Pancreas (tissue), 10 donors: ENCODE data around the gene ITPKB. TPM values are rescaled to one million over a fixed set of nuclear protein-coding genes. Genes with fewer than 3 reads are reported as not detected.
A peak's percentile ranks its signal among the peaks of the same experiment; 100 is the strongest.

ENCODE experiments used
- ATAC-seq, 4 donors: fragments of 200-7000 bp; cut with Tn5 transposase; one replicate each; pipeline versions ENCODE4 v1.8.0 to v1.9.1; 2020; ENCODE audit warnings: mild to moderate bottlenecking in 4 of 4, moderate library complexity in 4 of 4
- DNase-seq, 6 donors: peaks; one replicate each; pipeline ENCODE4 v3.0.0-alpha.2; 2020
- FAIRE-seq: peaks from 2 replicates; lab custom pipeline; 2012; peaks lifted over from hg19 to GRCh38; lab: Jason Lieb, UNC
- H3K27ac ChIP-seq, 4 donors: fragments of 200-600 bp; sonication (generic); 1 replicate in 3 of 4; 2 replicates in 1 of 4; pipeline versions ENCODE4 v1.5.0 to v1.8.0; 2020
- H3K27me3 ChIP-seq, 4 donors: fragments of 200-600 bp; one replicate each; pipeline ENCODE4 v1.8.0; 2021
- H3K36me3 ChIP-seq, 3 donors: fragments of 200-600 bp; sonication (generic) in 1 of 3; one replicate each; pipeline versions ENCODE4 v1.5.0 to v1.8.0; 2020 to 2021
- H3K4me1 ChIP-seq, 3 donors: fragments of 200-600 bp; one replicate each; pipeline ENCODE4 v1.8.0; 2021
- H3K4me3 ChIP-seq, 4 donors: fragments of 200-600 bp; sonication (generic) in 2 of 4; one replicate each; pipeline versions ENCODE4 v1.5.0 to v1.8.0; 2020 to 2021
- H3K9me3 ChIP-seq, 4 donors: fragments of 200-600 bp; one replicate each; pipeline ENCODE4 v1.8.0; 2021
- WGBS, 2 donors: extraction: QIAGEN DNeasy Blood & Tissue Kit; methylation state at CpG; one replicate each; pipeline ENCODE4 v1.1.7; 2013; 5-methylcytosine and 5-hydroxymethylcytosine counted together
- intact Hi-C, 3 donors: fragments of 100-400 bp; cut with DNase I; formaldehyde crosslinking; loops; one replicate each; pipeline versions ENCODE4 v1.11.1 to v1.14.2; 2022
- polyA plus RNA-seq, 2 donors: library from polyadenylated mRNA; stranded (reverse); fragments of 200-250 nt; gene quantifications; one replicate each; pipeline ENCODE4 v1.2.3, GENCODE V29; 2013
- total RNA-seq, 6 donors: library from RNA; stranded (reverse); fragmentation: NEBNext Ultra II Directional in 4 of 6; extraction: Animal tissue kit (Norgen Biotek cat#: 25700) in 4 of 6; gene quantifications; one replicate each; pipeline versions ENCODE4 v1.2.1 to v1.2.4, GENCODE V29; 2021 to 2023
- TF ChIP-seq, protein P1 (sequence below), 4 donors: fragments of 200-600 bp; sonication (generic) in 3 of 4; IDR thresholded peaks; one replicate each; pipeline versions ENCODE4 v1.5.0 to v1.8.0; 2021; ENCODE audit warnings: antibody characterized with exemption in 4 of 4
- donor health status: healthy with polysubstance abuse.
- donor health status: DM: no; HTN: no; CAD: no; lungs with moderate emphysema.
- donor health status: DM: no; HTN: no; CAD: no.
- donor health status: control.
- donor health status: control.
- donor health status: Bipolar disorder and iron deficiency.
- donor health status: DM: yes; HTN: yes; CAD: no.
- donor health status: DM: no; HTN: no; CAD: no.
- donor health status: DM: no; HTN: no; CAD: no.
- donor health status: DM: yes; HTN: yes; CAD: no.

The ITPKB gene
- total and polyA plus RNA-seq, 8 donors, result 3.8 to 13.9 (median 5.5) TPM

DNA sequence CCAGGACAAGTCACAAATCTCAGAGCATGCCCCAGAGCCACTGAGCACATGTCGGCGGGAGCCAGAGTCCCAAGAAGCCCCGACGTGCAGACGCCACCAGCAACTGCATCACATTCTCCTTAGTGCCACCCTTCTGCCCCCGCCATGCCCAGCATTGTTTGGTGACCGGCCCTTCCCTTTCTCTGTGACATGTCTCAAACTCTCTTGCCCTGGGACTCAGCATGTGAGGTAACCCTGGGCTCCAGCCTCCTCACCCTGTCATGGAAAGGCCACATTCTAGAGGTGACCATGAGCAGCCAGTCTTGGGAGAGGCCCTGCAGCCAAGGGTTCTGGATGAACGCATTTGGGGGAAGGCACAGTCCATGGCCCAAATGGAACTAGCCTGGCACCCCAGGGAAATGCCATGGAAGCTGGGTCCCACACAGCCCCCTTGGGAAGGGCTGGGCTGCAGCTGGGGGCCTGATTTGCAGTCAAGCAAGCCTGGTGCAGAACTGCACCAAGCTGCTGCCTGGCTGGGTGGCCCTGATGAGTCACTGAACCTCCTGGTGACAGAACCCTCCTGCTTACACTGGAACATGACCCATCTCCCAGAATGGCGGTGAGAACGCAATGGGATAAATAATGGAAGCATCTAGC, 94.4 kb downstream of the ITPKB start:
- H3K4me3 ChIP-seq, result no peak overlapping the region
- DNase-seq (peak in 3 of 6 donors; percentile 6 to 43 (median 37)), ATAC-seq (no peak), FAIRE-seq (no peak)
- TF ChIP-seq, protein P1, sequence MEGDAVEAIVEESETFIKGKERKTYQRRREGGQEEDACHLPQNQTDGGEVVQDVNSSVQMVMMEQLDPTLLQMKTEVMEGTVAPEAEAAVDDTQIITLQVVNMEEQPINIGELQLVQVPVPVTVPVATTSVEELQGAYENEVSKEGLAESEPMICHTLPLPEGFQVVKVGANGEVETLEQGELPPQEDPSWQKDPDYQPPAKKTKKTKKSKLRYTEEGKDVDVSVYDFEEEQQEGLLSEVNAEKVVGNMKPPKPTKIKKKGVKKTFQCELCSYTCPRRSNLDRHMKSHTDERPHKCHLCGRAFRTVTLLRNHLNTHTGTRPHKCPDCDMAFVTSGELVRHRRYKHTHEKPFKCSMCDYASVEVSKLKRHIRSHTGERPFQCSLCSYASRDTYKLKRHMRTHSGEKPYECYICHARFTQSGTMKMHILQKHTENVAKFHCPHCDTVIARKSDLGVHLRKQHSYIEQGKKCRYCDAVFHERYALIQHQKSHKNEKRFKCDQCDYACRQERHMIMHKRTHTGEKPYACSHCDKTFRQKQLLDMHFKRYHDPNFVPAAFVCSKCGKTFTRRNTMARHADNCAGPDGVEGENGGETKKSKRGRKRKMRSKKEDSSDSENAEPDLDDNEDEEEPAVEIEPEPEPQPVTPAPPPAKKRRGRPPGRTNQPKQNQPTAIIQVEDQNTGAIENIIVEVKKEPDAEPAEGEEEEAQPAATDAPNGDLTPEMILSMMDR (IDR thresholded peaks at IDR 0.05), result no peak
- H3K4me1 ChIP-seq, result no peaks in the 10 kb centered on the region
- H3K36me3 ChIP-seq, result peaks cover 0 to 14% (median 0%) of the 10 kb centered on the region in 3 donors
- no peaks in the 10 kb centered on the region for H3K27me3 ChIP-seq
- no peak overlapping the region for H3K27ac ChIP-seq
- WGBS, 2 donors, result 93 to 99% methylated on average over 10 of the region's 10 CpGs
- intact Hi-C loops, result no loop called here
- no peaks in the 10 kb centered on the region for H3K9me3 ChIP-seq

- H3K9me3 ChIP-seq, result no peaks in the 10 kb centered on the region
- H3K36me3 ChIP-seq, result peaks cover 0 to 19% (median 0%) of the 10 kb centered on the region in 3 donors
- no peaks in the 10 kb centered on the region for H3K4me1 ChIP-seq
- intact Hi-C loops, result no loop called here
- 91 to 92% methylated on average over 18 of the region's 18 CpGs for WGBS, 2 donors
- FAIRE-seq (no peak), DNase-seq (peak in 3 of 6 donors; percentile 16 to 44 (median 38)), ATAC-seq (peak in 1 of 4 donors; percentile 54)
- H3K27me3 ChIP-seq, result no peaks in the 10 kb centered on the region
- TF ChIP-seq, protein P1 (IDR thresholded peaks at IDR 0.05), result no peak
- H3K4me3 ChIP-seq, result no peak overlapping the region
- H3K27ac ChIP-seq, result no peak overlapping the region
Observed at GRCh38 chr1:226643611-226644540, 95.2 kb downstream of the ITPKB start.

DNA sequence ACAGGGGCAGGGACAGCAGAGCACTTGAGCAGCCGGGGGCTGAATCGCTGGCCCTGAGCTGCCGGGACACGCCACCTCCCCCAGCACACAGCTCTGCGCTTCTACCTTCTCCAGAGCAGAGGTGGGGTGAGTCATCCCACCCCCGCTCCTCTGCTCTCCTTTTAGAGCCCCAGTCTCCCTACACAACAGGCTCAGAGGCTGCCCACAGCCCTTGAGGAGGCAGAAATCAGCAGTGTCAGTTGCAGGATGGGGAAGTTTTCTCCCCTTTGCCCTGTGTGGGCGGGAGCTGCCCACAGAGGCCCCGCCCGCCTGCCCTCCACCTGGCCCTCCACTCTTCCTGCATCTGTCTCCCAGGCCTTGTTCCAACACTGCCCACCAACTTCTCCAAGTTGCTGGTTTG, 95.9 kb downstream of the ITPKB start:
- H3K4me1 ChIP-seq, result no peaks in the 10 kb centered on the region
- H3K27me3 ChIP-seq, result no peaks in the 10 kb centered on the region
- peak in 1 of 6 donors; percentile 26 for DNase-seq
- ATAC-seq, result peak in 3 of 4 donors; percentile 27 to 71 (median 29)
- H3K27ac ChIP-seq, result no peak overlapping the region
- TF ChIP-seq, protein P1 (IDR thresholded peaks at IDR 0.05), result no peak
- FAIRE-seq, result no peak
- peaks cover 0 to 22% (median 0%) of the 10 kb centered on the region in 3 donors for H3K36me3 ChIP-seq
- no peaks in the 10 kb centered on the region for H3K9me3 ChIP-seq
- 87 to 94% methylated on average over 9 of the region's 9 CpGs for WGBS, 2 donors
- H3K4me3 ChIP-seq, result no peak overlapping the region
- intact Hi-C loops, result no loop called here

GRCh38 chr1:226642421-226642820, 96.7 kb downstream of the ITPKB start:
- Histone ChIP-seq H3K4me1 (no peaks in the 10 kb centered on the region), H3K36me3 (peaks cover 0 to 18% (median 0%) of the 10 kb centered on the region in 3 donors), H3K4me3 (no peak overlapping the region), H3K27ac (no peak overlapping the region), H3K27me3 (no peaks in the 10 kb centered on the region), H3K9me3 (no peaks in the 10 kb centered on the region)
- 96% methylated on average over 8 of the region's 8 CpGs for WGBS, 2 donors
- TF ChIP-seq, protein P1 (IDR thresholded peaks at IDR 0.05), result no peak
- peak in 2 of 6 donors; percentile 11 to 39 for DNase-seq
- intact Hi-C loops, result no loop called here
- no peak for ATAC-seq
- FAIRE-seq, result no peak
